Epithelial cell of proximal tubule (primary cell): ENCODE measurements around the gene TCF3. TPM values are rescaled to one million over a fixed set of nuclear protein-coding genes. Genes with fewer than 3 reads are reported as not detected.

ENCODE experiments used
- DNase-seq: peaks from one replicate; pipeline ENCODE4 v3.0.0-alpha.2; 2011; ENCODE audit warnings: low read depth
- H3K4me3 ChIP-seq: 2 replicates; pipeline ENCODE4 v1.5.1; 2011; ENCODE audit warnings: low read depth, mild to moderate bottlenecking, low read length
- CTCF ChIP-seq: conservative IDR thresholded peaks from 2 replicates; pipeline ENCODE4 v1.5.1; 2012; ENCODE audit warnings: low read depth, mild to moderate bottlenecking, low read length
- total RNA-seq: library from RNA; depleted of rRNA; stranded (reverse); fragments of >200 nt; gene quantifications from 2 replicates; pipeline ENCODE4 v1.2.3, GENCODE V29; 2015

The TCF3 gene
- total RNA-seq, 1 donor from 2014 or later: 197 TPM

- no peak overlapping the region for H3K4me3 ChIP-seq
- DNase-seq: no peak
- no peak for TF ChIP-seq CTCF
These were observed 67.2 kb downstream of the TCF3 start for GRCh38 chr19:1585243-1585580.

DNA sequence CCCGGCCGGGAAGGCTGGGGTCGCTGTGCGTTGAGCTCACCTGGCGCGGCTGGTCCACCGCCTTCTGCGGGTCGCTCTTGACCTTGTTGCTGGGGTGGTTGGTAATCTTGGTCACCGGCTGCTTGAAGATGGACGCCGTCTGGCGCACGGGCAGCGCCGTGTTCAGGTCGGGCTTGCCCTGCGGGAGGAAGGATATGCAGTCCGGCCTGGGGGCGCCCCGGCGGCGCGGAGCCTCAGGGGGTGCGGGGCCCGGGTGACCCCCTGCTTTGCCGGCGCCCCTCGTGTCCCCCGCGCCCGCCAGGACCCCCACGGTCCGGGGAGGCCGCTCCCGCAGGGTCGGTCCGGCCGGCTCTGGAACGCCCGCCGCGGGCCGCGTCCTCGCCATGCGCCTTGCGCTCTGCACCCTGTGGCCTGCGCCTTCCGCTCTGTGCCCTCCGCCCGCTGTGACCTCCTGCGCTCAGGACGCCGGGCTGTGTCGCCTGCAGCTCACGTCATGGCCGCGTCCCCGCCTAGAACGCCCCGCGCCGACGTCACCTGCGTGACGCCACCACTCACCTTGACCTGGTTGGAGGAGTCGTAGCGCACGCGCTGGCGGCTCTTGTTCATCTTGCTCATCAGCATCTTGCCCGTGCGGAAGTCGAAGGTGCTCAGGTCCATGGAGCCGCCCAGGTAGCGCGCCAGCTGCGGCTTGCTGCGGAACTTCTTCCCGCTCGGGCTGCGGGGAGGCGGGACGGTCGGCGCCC, 67.7 kb downstream of the TCF3 start:
- TF ChIP-seq CTCF: no peak
- H3K4me3 ChIP-seq: no peak overlapping the region
- no peak for DNase-seq

DNA sequence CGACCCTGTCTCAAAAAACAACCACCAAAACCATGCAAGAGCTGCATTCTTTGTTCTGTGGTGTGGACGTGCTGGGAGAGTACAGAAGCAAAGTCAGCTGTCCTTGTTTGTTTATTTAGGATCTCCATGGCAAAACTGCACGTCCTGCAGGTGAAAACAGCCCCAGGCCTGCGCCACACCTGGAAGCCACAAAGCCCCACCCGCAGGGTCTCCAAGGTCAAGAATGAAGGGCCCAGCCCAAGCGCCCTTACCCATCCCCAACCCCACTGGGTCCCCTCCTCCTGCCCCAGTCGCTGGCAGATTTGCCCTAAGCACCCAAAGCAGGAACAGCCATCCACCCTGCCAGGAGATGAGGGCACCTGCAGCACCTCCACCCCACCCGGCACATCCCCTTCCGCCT, 70.2 kb downstream of the TCF3 start:
- no peak for TF ChIP-seq CTCF
- H3K4me3 ChIP-seq: no peak overlapping the region
- no peak for DNase-seq

DNA sequence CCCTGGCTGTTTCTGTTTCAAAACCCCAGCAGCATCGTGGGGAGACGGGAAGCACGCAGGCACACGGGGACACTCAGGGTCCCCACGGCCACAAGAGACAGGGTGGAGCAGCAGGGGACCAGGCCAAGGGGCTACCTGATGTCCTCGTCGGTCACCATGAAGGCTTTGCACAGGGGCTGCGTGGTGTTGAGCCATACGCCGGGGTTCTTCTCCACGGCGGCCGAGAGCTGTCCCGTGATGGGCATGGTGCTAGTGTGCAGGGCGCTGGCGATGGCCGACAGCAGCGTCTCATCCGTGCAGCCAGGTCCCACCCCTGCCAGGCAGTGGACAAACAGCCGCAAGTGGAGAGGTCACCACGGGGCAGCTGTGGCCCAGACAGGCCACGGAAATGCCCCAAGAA, 71.5 kb downstream of the TCF3 start:
- H3K4me3 ChIP-seq: no peak overlapping the region
- no peak for DNase-seq
- no peak for TF ChIP-seq CTCF

GRCh38 chr19:1580382-1580781, 72.0 kb downstream of the TCF3 start:
- DNase-seq: no peak
- no peak for TF ChIP-seq CTCF
- no peak overlapping the region for H3K4me3 ChIP-seq

- DNase-seq: no peak
- no peak for TF ChIP-seq CTCF
- H3K4me3 ChIP-seq: no peak overlapping the region
These were observed 73.2 kb downstream of the TCF3 start for GRCh38 chr19:1579222-1579621.

GRCh38 chr19:1577929-1578618, 74.3 kb downstream of the TCF3 start:
- no peak for DNase-seq
- no peak for TF ChIP-seq CTCF
- no peak overlapping the region for H3K4me3 ChIP-seq
